ENCODE results near the gene ZMYND11.
"Not testable (repeated sequence)": the region's sequence is repeated elsewhere in the genome, so short reads cannot be mapped to it uniquely, and the experiment has no call there.

Gene ZMYND11

GRCh38 chr10:282294-283139, 147.3 kb downstream of the ZMYND11 start:
- no peak for DNase-seq (ENCODE audit: low read depth, low spot score)

DNA sequence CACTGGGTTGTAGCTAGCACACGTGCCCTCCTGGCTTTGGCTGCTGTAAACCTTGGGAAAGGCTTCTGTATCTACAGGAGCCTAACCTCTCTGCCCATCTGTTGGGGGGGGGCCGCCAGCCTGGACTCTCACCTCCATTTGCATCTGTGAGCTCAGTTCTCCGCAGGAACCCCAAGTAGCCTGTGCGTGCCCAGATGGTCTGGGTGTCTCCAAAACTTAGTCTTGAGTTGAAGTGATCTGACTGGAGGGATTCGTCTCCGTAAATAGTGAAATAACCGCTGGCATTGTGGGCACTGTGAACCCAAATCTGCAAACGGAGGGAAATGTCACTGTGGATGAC, 147.9 kb downstream of the ZMYND11 start:
- no peak for DNase-seq (ENCODE audit: low read depth, low spot score)

DNA sequence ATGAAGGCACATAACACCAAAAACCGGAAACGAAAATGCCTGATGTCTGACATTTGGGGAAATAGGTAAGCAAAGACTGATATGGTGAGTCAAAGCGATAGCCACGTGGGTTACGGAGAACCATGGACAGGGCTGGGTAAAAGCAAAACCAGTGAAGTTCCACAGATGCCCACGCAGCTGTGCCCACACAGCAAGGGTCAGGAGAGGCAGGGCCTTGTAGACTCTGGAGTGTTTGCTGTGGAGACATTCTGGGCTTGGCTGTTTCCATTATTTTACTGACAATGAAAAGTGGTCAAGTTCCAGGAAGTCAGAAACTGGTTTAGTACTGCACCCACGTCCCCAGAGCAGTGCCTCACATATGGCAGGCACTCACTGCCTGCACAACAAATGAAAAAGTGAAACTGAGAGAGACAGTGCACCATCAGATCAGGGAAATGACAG, 148.7 kb downstream of the ZMYND11 start:
- no peak for DNase-seq (ENCODE audit: low read depth, low spot score)

- no peak for DNase-seq (ENCODE audit: low read depth, low spot score)
These were observed 150.0 kb downstream of the ZMYND11 start for GRCh38 chr10:285216-285615.

DNA sequence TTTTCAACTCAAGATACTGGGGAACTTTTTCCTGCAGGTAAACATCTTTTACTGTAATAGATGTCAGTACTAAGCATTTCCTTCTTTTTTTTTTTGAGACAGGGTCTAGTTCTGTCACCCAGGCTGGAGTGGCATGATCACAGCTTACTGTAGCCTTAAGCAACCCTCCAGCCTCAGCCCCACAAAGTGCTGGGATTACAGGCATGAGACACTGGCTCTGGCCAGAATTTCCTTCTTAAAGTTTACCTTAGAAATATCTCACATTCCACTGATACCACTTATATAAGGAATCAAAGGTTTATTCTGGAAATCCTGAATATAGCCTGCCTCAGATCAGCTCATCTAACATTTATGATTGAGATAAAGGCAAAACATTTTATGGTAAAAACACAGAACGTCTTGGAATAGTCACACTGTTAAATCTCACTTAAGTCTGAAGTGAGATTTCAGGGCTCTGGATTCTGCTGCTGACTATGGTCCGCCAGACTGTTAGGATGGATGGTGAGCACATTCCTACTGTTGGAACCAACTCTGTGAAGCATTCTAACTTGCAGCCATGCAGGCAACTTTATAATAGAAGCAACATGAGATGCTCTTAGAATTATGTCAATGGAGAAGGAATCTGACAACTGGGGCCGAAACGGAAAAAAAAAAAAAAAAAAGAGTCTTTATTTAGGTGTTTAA, 151.9 kb downstream of the ZMYND11 start:
- DNase-seq (ENCODE audit: low read depth, low spot score) = no peak

DNA sequence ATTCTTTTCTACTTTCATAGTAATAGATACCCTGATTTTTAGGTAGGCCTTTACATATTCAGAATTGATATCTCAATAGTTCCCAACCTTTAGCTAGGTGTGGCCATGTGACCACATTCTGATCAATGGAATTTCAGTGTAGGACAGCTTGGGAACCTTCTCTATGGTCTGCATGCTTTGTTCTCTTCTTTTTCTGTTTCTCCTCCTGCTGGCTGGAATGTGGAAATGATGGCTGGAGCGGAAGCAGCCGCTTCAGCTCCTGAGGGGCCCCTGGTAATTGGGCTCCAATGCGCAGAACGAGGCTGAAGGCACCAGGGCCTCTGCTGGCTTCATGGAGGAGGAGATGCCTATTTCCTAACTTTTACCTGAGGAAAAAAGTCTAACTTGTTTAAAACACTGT, 152.6 kb downstream of the ZMYND11 start:
- no peak for DNase-seq (ENCODE audit: low read depth, low spot score)

- DNase-seq (ENCODE audit: low read depth, low spot score) = no peak
These were observed 153.3 kb downstream of the ZMYND11 start for GRCh38 chr10:288316-289200.

DNA sequence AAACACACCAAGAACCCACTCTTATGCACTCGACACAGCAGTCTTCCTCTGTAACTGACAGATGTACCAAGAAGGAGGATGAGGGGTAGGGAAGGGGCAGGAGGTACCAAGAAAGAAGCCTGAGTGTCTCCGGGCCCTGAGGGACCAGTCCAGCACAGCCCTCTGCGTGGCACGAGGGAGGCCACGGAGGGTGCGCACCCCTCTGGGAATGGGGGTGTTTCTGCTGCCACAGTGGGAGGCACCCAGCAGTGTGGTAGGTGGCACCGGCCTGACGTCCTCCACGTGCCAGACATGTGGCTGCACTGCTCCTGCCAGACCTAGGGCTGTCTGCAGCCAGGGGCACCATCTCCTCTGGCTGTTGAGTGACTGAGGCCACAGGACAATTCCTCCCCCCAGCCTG, 154.3 kb downstream of the ZMYND11 start:
- DNase-seq (ENCODE audit: low read depth, low spot score) = no peak

DNA sequence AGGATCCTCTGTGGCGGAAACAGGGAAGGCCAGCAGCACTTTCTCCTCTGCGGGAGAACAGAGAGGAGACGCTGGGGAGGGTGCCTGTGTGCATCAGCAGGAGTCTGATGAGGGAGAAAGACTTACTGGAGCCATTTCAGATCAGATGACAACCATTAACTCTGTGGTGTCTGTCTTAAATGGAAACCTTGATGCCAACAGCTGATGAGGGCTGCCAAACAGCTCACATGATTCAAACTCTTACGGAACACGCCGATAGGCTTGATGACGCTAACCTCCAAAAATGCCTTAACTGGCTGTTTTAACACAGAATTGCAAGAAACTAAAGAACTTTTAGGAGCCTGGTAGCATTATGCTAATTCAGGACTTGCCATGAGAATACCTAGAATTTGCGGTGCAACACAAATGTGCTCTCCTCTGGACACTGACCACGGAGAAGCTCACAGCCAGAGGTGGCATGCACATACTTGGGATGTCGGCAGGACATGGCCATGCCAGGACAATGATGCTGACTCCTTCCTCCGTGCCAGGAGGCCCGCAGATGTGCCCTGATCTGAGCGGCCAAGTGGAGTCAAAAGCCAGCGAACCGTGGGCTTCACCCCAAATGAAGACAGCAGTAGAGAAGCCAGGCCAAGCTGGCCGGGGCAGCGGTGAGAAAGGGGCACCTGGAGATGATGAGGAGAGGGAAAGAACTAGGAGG, 154.9 kb downstream of the ZMYND11 start:
- no peak for DNase-seq (ENCODE audit: low read depth, low spot score)

DNA sequence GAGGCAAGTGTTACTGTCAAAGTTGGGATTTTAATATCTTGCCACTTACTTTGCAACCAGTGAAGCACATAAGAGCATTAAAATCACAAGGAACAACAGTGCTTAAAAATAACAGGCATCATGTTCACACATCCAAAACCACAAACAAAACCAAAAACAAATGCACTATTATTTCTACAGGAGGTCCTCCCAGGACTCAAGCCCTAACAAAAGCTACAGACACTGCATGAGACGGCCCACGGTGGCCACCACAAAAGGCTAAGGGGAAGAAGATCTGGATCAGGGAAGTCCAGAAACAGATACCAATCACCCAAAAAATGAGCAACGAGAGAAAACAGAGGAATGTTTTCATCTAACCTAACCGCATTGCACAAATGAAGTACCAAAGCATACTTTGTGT, 158.4 kb downstream of the ZMYND11 start:
- no peak for DNase-seq (ENCODE audit: low read depth, low spot score)

DNA sequence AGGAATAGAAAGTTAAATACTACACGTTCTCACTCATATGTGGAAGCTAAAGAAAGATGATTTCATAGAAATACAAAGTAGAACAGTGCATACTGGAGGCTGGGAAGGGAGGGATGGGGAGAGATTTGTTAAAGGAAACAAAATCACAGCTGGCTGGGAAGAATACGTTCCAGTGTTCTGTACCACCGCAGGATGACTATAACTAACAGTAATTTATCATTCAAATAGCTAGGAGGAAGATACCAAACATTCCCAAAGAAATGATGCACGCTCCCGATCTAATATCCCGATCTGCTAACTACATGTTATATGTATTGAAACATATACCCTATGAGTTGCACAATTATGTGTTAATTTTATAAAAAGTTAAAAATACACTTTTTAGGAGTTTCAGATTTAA, 162.3 kb downstream of the ZMYND11 start:
- no peak for DNase-seq (ENCODE audit: low read depth, low spot score)

- DNase-seq (ENCODE audit: low read depth, low spot score) = no peak
These were observed 162.8 kb downstream of the ZMYND11 start for GRCh38 chr10:298033-298432.

GRCh38 chr10:299512-299911, 164.3 kb downstream of the ZMYND11 start:
- no peak for DNase-seq (ENCODE audit: low read depth, low spot score)

DNA sequence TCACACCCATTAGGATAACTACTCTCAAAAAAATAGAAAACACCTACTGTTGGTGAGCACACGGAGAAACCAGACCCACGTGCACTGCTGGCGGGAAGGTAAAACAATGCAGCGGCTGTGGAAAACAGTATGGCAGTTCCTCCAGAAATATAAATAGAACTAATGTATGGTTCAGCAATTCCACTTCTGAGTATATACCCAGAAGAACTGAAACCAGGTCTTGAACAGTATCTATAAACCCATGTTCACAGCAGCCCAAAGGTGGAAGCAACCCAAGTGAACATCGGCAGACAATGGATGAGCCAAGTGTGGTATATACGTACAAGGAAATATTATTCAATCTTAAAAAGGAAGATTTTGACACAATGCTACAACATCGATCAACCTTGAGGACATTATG, 164.7 kb downstream of the ZMYND11 start:
- DNase-seq (ENCODE audit: low read depth, low spot score) = no peak

DNA sequence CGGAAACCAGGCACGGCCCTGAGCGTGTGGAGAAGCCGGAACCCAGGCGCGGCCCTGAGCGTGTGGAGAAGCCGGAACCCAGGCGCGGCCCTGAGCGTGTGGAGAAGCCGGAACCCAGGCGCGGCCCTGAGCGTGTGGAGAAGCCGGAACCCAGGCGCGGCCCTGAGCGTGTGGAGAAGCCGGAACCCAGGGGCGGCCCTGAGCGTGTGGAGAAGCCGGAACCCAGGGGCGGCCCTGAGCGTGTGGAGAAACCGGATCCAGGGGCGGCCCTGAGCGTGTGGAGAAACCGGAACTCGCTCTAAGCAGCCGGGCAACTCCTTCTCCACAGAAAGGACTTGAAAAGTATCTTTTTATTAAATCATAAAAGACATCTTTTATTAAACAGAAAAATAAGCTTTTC, 165.3 kb downstream of the ZMYND11 start:
- DNase-seq (ENCODE audit: low read depth, low spot score) = not testable (repeated sequence)

DNA sequence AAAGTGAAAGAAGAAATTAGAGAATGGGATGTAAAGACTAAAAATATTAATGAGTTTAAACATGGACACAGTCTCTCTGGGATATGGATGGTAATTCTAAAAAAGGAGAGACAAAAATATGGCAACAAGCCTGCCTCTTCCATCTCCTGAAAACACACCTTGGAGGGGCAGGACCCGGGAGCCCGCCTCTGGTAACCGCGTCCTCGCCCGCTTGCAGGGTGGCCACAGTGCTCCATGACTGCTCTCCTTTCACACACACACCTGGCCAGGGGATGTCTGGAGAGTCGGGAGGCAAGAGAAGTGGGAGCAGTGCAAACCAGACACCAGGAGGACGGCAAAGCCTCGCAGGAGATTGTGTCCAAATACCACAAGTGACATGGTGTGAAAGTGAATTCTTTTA, 166.3 kb downstream of the ZMYND11 start:
- no peak for DNase-seq (ENCODE audit: low read depth, low spot score)
